H1 (cell line): Measurements from ENCODE around the gene SEC22B. TPM values are rescaled to one million over a fixed set of nuclear protein-coding genes. Genes with fewer than 3 reads are reported as not detected.
"Not testable (repeated sequence)": the region's sequence is repeated elsewhere in the genome, so short reads cannot be mapped to it uniquely, and the experiment has no call there.

ENCODE experiments used
- CTCF ChIA-PET: fragments of 300-600 bp; sonication (Branson Sonifier 250); formaldehyde crosslinking; loops from one replicate; lab custom pipeline; 2021; ENCODE audit not compliant: partially characterized antibody; lab: Charles Lee
- POLR2A ChIA-PET: fragments of 300-600 bp; sonication (Branson Sonifier 250); formaldehyde crosslinking; loops from one replicate; lab custom pipeline; 2021; ENCODE audit warnings: inconsistent platforms; ENCODE audit not compliant: partially characterized antibody; lab: Charles Lee
- DNase-seq, 2 experiments: peaks; one replicate each; pipeline versions ENCODE4 v3.0.0 to v3.0.0-alpha.2; 2010 to 2022; ENCODE audit warnings: low spot score in 2 of 2, low read depth in 1 of 2, mixed read lengths in 1 of 2
- FAIRE-seq: peaks from 2 replicates; lab custom pipeline; 2011; peaks lifted over from hg19 to GRCh38; lab: Jason Lieb, UNC
- H2AFZ ChIP-seq: 2 replicates; pipeline ENCODE4 v1.8.1; 2012; ENCODE audit warnings: low read length, inconsistent platforms
- H2AK5ac ChIP-seq: 2 replicates; pipeline ENCODE4 v1.6.1; 2013; ENCODE audit warnings: low read depth, low read length
- H2BK120ac ChIP-seq: replicated peaks from 2 replicates; pipeline ENCODE3; 2013; ENCODE audit warnings: low read depth, low read length, inconsistent platforms
- H2BK12ac ChIP-seq: 2 replicates; pipeline ENCODE4 v1.6.1; 2013; ENCODE audit warnings: low read depth, low read length
- H2BK15ac ChIP-seq: 2 replicates; pipeline ENCODE4 v1.6.1; 2013; ENCODE audit warnings: low read length
- H2BK20ac ChIP-seq: 2 replicates; pipeline ENCODE4 v1.6.1; 2013; ENCODE audit warnings: low read length
- H2BK5ac ChIP-seq: 2 replicates; pipeline ENCODE4 v1.6.1; 2013; ENCODE audit warnings: low read depth, low read length
- H3K14ac ChIP-seq: 2 replicates; pipeline ENCODE4 v1.6.1; 2013; ENCODE audit warnings: inconsistent platforms; ENCODE audit not compliant: insufficient read length
- H3K18ac ChIP-seq: 2 replicates; pipeline ENCODE4 v1.6.1; 2013; ENCODE audit warnings: low read length; ENCODE audit errors: extremely low read depth
- H3K23ac ChIP-seq: 2 replicates; pipeline ENCODE4 v1.6.1; 2013; ENCODE audit warnings: inconsistent platforms; ENCODE audit not compliant: insufficient read length
- H3K23me2 ChIP-seq: 2 replicates; pipeline ENCODE4 v1.6.1; 2013; ENCODE audit warnings: low read depth, low read length
- H3K27ac ChIP-seq: 2 replicates; pipeline ENCODE4 v1.6.1; 2011; ENCODE audit warnings: low read depth, low read length, inconsistent platforms
- H3K27me3 ChIP-seq, 4 experiments: replicated peaks in 1 of 4; 1 replicate in 1 of 4; 2 replicates in 3 of 4; pipeline versions ENCODE4 v1.6.1 to v1.8.1; 2011 to 2013; ENCODE audit warnings: low read length in 3 of 4, mild to moderate bottlenecking in 3 of 4, inconsistent platforms in 2 of 4, mixed read lengths in 2 of 4, moderate library complexity in 1 of 4; ENCODE audit not compliant: control insufficient read depth in 3 of 4, insufficient read depth in 3 of 4; ENCODE audit errors: extremely low read depth in 1 of 4
- H3K36me3 ChIP-seq, 4 experiments: 2 replicates each; pipeline versions ENCODE4 v1.6.1 to v1.8.1; 2011 to 2013; ENCODE audit warnings: mild to moderate bottlenecking in 4 of 4, low read length in 3 of 4, moderate library complexity in 2 of 4, control low read depth in 1 of 4, inconsistent platforms in 1 of 4; ENCODE audit not compliant: insufficient read depth in 4 of 4, control insufficient read depth in 2 of 4
- H3K4ac ChIP-seq: replicated peaks from 2 replicates; pipeline ENCODE3; 2013; ENCODE audit warnings: low read length, low read depth, mixed read lengths, inconsistent platforms; ENCODE audit not compliant: insufficient read length
- H3K4me1 ChIP-seq, 4 experiments: replicated peaks in 1 of 4; 1 replicate in 1 of 4; 2 replicates in 3 of 4; pipeline versions ENCODE4 v1.6.1 to v1.8.1; 2011 to 2013; ENCODE audit warnings: low read length in 3 of 4, inconsistent platforms in 2 of 4, mixed read lengths in 1 of 4; ENCODE audit not compliant: insufficient read depth in 4 of 4, control insufficient read depth in 3 of 4
- H3K4me2 ChIP-seq, 2 experiments: 2 replicates each; pipeline versions ENCODE4 v1.6.1 to v1.8.1; 2011 to 2013; ENCODE audit warnings: low read depth in 2 of 2, low read length in 2 of 2, control low read depth in 1 of 2, inconsistent platforms in 1 of 2, mild to moderate bottlenecking in 1 of 2; ENCODE audit not compliant: insufficient read depth in 1 of 2
- H3K4me3 ChIP-seq, 4 experiments: fragments of 200-600, 300-600 bp in 1 of 4; sonication (generic), shearing (Covaris generic), sonication (Bioruptor Twin) in 1 of 4; 2 replicates each; pipeline versions ENCODE4 v1.5.1 to v1.8.1; 2011 to 2016; ENCODE audit warnings: low read length in 4 of 4, low read depth in 3 of 4, control low read depth in 2 of 4, inconsistent platforms in 2 of 4, mild to moderate bottlenecking in 2 of 4, mixed read lengths in 1 of 4, moderate library complexity in 1 of 4; ENCODE audit not compliant: insufficient read depth in 2 of 4; ENCODE audit errors: extremely low read depth in 1 of 4
- H3K56ac ChIP-seq: replicated peaks from 2 replicates; pipeline ENCODE3; 2013; ENCODE audit warnings: low read depth, mild to moderate bottlenecking, mixed read lengths, low read length, inconsistent platforms; ENCODE audit not compliant: insufficient read length
- H3K79me1 ChIP-seq: 2 replicates; pipeline ENCODE4 v1.6.1; 2013; ENCODE audit warnings: low read depth, low read length, control low read depth
- H3K79me2 ChIP-seq, 2 experiments: 2 replicates each; pipeline versions ENCODE4 v1.6.1 to v1.8.1; 2012 to 2013; ENCODE audit warnings: low read length in 2 of 2, mild to moderate bottlenecking in 2 of 2, inconsistent platforms in 1 of 2; ENCODE audit not compliant: insufficient read depth in 2 of 2, control insufficient read depth in 1 of 2
- H3K9ac ChIP-seq, 4 experiments: replicated peaks in 1 of 4; 1 replicate in 1 of 4; 2 replicates in 3 of 4; pipeline versions ENCODE4 v1.6.1 to v1.8.1; 2011 to 2013; ENCODE audit warnings: low read depth in 3 of 4, low read length in 3 of 4, control low read depth in 2 of 4, mild to moderate bottlenecking in 2 of 4, moderate library complexity in 2 of 4, inconsistent platforms in 1 of 4; ENCODE audit errors: extremely low read depth in 1 of 4
- H3K9me3 ChIP-seq, 2 experiments: 2 replicates each; pipeline versions ENCODE4 v1.6.1 to v1.8.1; 2012 to 2013; ENCODE audit warnings: mild to moderate bottlenecking in 2 of 2, moderate library complexity in 2 of 2, control low read depth in 1 of 2, inconsistent platforms in 1 of 2, low read depth in 1 of 2, low read length in 1 of 2, mixed read lengths in 1 of 2; ENCODE audit not compliant: insufficient read depth in 2 of 2
- H4K20me1 ChIP-seq, 2 experiments: replicated peaks in 1 of 2; 2 replicates each; pipeline versions ENCODE3 to v1.8.1; 2011 to 2013; ENCODE audit warnings: inconsistent platforms in 2 of 2, low read length in 2 of 2, mild to moderate bottlenecking in 1 of 2; ENCODE audit not compliant: insufficient read depth in 2 of 2, control insufficient read depth in 1 of 2
- H4K5ac ChIP-seq: 2 replicates; pipeline ENCODE4 v1.6.1; 2013; ENCODE audit warnings: low read length, low read depth, mixed read lengths, inconsistent platforms; ENCODE audit not compliant: insufficient read length
- H4K8ac ChIP-seq: 2 replicates; pipeline ENCODE4 v1.8.0; 2013; ENCODE audit warnings: mild to moderate bottlenecking, moderate library complexity, low read length, inconsistent platforms; ENCODE audit not compliant: insufficient read depth; ENCODE audit errors: extremely low read depth
- H4K91ac ChIP-seq: replicated peaks from 2 replicates; pipeline ENCODE3; 2013; ENCODE audit warnings: low read length, mixed read lengths, inconsistent platforms; ENCODE audit not compliant: insufficient read length
- WGBS, 2 experiments: shearing (Covaris generic) in 1 of 2; methylation state at CpG; one replicate each; pipeline versions ENCODE4 v1.1.6 to v1.1.7; 2013 to 2015; ENCODE audit warnings: low lambda C conversion rate in 2 of 2, mixed read lengths in 2 of 2, inconsistent platforms in 1 of 2, low coverage in 1 of 2, missing lambda C conversion rate in 1 of 2; ENCODE audit not compliant: insufficient replicate concordance in 2 of 2, insufficient coverage in 1 of 2, insufficient read length in 1 of 2; ENCODE audit errors: extremely low coverage in 1 of 2, missing lambda C conversion rate in 1 of 2; 5-methylcytosine and 5-hydroxymethylcytosine counted together
- polyA plus RNA-seq, 7 experiments: library from polyadenylated mRNA; depleted of rRNA in 3 of 7; stranded (reverse) in 5 of 7; unstranded in 2 of 7; fragments of >200 nt in 5 of 7; fragments of 200-250 nt in 2 of 7; gene quantifications; 1 replicate in 5 of 7; 2 replicates in 1 of 7; 4 replicates in 1 of 7; pipeline versions ENCODE4 v1.2.1 to v1.2.3, GENCODE V29; 2011 to 2013; ENCODE audit warnings: missing spikeins in 2 of 7, mixed read lengths in 2 of 7
- total RNA-seq: library from RNA; stranded (reverse); fragmentation: NEBNext Ultra II Directional; extraction: Animal tissue kit (Norgen Biotek cat#: 25700); gene quantifications from 2 replicates; pipeline ENCODE4 v1.2.1, GENCODE V29; 2021

The SEC22B gene
- total and polyA plus RNA-seq, 2 of the 8 experiments (the other 6 are each of a cell fraction or from before 2014, with no cell fraction given) = 5.6 to 11.6 TPM

- H2BK5ac ChIP-seq, H3K4ac ChIP-seq, DNase-seq, FAIRE-seq, H2BK120ac ChIP-seq, H3K79me2 ChIP-seq, POLR2A ChIA-PET, H3K56ac ChIP-seq, H3K27me3 ChIP-seq, H3K27ac ChIP-seq, H3K4me3 ChIP-seq, H2BK15ac ChIP-seq, H4K8ac ChIP-seq, H4K91ac ChIP-seq, H3K14ac ChIP-seq, H2AK5ac ChIP-seq, H2BK20ac ChIP-seq, CTCF ChIA-PET, H3K79me1 ChIP-seq, H4K20me1 ChIP-seq, H3K36me3 ChIP-seq, H3K9ac ChIP-seq, H4K5ac ChIP-seq, H2BK12ac ChIP-seq, H3K18ac ChIP-seq, H3K4me1 ChIP-seq, H3K4me2 ChIP-seq, H3K23me2 ChIP-seq, H3K23ac ChIP-seq, H2AFZ ChIP-seq, H3K9me3 ChIP-seq: not testable (repeated sequence)
- WGBS, 2 experiments = 93% methylated on average over 8 of the region's 10 CpGs; no CpG with 5 or more reads in 1 of the 2 experiments
Observed at GRCh38 chr1:120109180-120109579, 67.1 kb downstream of the SEC22B start.

GRCh38 chr1:120105288-120105687 lies 71.0 kb downstream of the SEC22B start:
- POLR2A ChIA-PET, H4K5ac ChIP-seq, CTCF ChIA-PET, H3K23me2 ChIP-seq, H3K4me3 ChIP-seq, H3K14ac ChIP-seq, H3K4ac ChIP-seq, H2BK15ac ChIP-seq, H3K9me3 ChIP-seq, H3K27me3 ChIP-seq, H4K20me1 ChIP-seq, H2BK5ac ChIP-seq, H3K18ac ChIP-seq, H4K91ac ChIP-seq, H3K79me1 ChIP-seq, H3K79me2 ChIP-seq, FAIRE-seq, H2AK5ac ChIP-seq, H3K4me1 ChIP-seq, H3K23ac ChIP-seq, H2AFZ ChIP-seq, H3K56ac ChIP-seq, H3K27ac ChIP-seq, H3K4me2 ChIP-seq, H2BK20ac ChIP-seq, DNase-seq, H3K9ac ChIP-seq, H2BK12ac ChIP-seq, H3K36me3 ChIP-seq, H4K8ac ChIP-seq, H2BK120ac ChIP-seq: not testable (repeated sequence)
- 77% methylated on average over 1 of the region's 2 CpGs; no CpG with 5 or more reads in 1 of the 2 experiments for WGBS, 2 experiments
